HL-60/S4 treated with phorbol 12-myristate 13-acetate at 8.2 ng/mL for 4 days and 3 days (cell line): ENCODE results near the gene MRPL10.

Source experiments
- in situ Hi-C: fragments of 300-500 bp; cut with MboI; formaldehyde crosslinking; loops from 2 replicates; pipeline ENCODE4 v1.15.0; 2022; ENCODE audit warnings: low sequenced_read_pairs

Gene MRPL10

GRCh38 chr17:47831003-47831933 lies at the start of gene MRPL10, which contains the start of gene LRRC46:
Gene MRPL10 (minus strand): TSS chr17:47831541. CDS start chr17:47831511, 30 bp downstream.
Gene LRRC46 (plus strand): TSS chr17:47831670. CDS start chr17:47831990, 320 bp downstream.
- in situ Hi-C loops = no loop called here

DNA sequence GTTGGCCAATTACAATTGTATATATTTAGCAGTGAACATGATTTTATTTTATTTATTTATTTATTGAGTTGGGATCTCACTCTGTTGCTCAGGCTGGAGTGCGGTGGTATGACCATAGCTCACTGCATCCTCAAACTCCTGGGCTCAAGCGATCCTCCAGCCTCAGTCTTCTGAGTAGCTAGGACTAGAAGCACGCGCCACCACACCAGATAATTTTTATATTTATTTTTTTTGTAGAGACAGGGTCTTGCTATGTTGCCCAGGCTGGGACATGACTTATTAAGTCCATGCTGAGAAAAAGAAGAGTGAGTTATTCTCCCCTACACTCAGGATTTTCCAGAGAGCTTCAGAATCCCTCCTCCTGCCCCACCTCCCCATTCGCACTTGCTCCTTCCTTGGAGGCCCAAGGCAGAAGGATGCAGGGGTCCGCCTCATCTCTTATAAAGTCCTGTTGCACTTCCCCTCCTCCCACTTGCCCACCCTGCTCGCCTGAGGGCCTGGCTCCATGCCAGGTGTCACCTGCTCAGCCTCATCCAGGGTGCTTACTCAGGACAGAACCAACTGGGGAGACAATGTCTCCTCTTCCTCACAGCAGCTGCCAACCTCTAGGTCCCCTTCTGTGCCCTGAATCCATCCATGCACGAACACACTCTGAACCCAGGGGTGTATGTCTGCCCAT lies 48.6 kb upstream of the MRPL10 start:
- in situ Hi-C loops = no loop called here

DNA sequence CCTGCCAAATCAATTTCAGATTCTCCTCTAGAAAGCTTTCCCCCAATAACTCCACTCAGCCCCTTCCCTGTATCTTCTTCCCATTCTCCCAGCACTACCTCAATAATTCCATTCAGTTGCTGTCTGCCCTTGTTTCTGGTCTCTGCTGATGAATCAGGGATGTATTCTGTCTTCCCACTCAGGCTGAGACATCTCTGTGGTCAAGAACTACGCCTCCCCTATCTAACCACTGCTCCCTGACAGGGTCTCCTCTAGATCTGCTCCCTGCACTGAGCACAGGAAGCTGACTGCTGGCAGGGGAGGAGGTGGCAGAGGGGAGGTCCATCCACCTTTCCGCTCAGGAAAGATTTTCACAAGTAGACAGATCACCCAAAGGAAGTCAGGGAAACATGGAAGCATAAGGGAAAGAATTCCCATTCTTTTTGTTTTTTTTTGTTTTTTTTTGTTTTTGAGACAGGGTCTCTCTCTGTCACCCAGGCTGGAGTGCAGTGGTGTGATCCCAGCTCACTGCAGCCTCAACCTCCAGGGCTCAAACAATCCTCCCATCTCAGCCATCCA lies 47.8 kb upstream of the MRPL10 start:
- in situ Hi-C loops = no loop called here

DNA sequence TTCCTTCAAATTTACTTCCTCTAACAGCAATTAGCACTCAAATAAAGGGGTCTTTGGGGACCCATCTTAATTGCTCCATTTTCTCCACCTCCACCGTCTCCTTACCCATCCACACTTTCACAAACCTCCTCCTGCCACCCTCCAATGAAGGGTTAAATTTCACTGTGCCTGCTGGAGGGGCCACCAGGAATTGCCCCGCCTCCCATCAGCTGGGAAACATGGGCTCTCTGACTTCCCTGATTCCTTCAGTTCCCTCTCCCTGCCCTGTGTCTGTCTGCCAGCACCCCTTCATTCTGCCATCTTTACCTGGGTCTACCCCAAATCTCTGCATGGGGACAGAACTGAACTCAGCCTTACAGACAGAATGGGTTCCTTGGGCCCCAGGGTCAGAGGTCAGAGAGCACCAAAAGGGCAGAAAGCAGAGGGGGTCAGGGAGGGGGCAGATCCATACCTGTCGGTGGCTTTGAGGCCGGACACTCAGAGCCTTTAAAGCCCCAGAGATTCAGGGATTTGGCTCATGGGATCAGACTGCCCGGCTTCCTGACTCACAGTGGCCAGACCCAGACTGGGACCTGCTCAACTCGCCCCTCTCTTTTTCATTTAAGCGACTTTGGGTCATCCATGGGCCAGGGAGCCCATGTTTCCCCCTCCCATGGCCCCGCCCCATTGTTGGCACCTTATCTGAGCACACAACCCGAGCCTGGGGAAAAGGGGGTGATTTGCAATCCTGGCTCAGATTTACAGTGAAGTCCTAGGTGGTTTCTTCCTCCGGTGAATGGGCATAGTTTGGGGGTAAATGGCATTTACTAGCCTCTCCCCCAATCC lies 47.1 kb upstream of the MRPL10 start:
- in situ Hi-C loops = no loop called here

- in situ Hi-C loops = no loop called here
These were observed 46.2 kb upstream of the MRPL10 start for GRCh38 chr17:47877368-47878034.

GRCh38 chr17:47875011-47875985 lies 44.0 kb upstream of the MRPL10 start:
- in situ Hi-C loops = no loop called here

DNA sequence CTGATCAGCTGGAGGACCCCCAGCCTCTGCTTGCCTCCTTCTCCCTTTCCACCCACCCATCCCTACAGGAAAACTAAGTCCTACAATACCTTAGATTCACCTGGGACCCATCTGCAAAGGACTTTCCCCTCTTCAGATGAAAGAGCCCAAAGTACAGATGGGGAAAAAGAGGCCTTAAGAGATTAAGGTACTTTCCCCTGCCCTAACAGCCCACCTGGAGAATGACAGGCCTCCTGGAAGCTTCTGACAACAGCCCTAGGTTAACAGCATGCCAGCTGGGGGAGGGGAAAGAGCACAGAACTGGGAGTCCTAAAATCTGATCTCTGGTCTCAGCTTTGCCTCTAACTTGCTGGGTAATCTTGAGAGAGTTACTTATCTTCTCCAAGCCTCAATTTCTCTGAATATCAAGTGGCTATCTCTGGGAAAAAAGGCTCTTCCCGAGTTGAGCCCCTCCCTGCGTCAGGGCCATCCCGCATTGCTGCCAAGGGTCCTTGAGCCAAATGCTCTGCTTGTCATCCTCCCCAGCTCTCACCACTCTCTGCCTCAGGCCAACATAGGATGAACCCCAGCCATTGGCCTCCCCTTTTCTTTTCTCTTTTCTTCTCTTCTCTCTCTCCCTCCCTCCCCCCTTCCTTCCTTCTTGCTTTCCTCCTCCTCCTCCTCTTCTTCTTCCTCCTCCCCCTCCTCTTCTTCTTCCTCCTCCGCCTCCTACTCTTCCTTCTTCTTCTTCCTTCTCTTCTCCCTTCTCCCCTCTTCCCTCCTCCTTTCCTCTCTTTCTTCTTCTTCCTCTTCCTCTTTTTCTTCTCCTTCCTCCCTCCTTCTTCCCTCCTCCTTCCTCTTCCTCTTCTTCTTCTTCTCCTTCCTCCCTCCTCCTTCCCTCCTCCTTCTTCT lies 42.1 kb upstream of the MRPL10 start:
- in situ Hi-C loops = no loop called here

DNA sequence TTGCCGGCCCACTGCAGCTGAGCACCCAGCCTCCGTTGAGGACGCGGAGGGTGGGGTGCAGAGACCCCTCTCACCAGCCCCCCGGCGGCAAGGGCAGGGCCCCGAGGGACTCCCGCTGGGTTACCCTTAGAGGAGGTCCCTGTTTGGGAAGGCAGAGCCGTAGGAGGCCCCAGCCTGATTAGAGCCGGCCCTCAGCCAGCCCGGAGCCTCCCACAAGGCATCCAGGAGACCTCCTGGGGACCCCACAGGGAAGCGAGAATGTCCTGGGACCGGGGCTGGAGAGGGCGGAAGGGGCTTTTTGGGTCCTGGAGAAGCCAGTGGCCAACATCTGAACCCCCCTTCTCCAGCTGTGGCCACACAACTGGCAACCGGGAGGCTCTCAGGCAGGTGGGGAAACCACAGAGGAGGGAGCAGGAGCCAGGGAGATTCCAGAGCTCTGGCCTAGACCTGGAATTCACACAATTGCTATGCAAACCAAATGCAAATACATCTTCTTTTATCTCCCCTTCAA lies 41.4 kb upstream of the MRPL10 start:
- in situ Hi-C loops = no loop called here

- in situ Hi-C loops = no loop called here
These were observed 40.8 kb upstream of the MRPL10 start for GRCh38 chr17:47872019-47872650.

- in situ Hi-C loops = no loop called here
These were observed 39.7 kb upstream of the MRPL10 start for GRCh38 chr17:47871048-47871447.

- in situ Hi-C loops = no loop called here
These were observed 38.7 kb upstream of the MRPL10 start for GRCh38 chr17:47870056-47870455.

DNA sequence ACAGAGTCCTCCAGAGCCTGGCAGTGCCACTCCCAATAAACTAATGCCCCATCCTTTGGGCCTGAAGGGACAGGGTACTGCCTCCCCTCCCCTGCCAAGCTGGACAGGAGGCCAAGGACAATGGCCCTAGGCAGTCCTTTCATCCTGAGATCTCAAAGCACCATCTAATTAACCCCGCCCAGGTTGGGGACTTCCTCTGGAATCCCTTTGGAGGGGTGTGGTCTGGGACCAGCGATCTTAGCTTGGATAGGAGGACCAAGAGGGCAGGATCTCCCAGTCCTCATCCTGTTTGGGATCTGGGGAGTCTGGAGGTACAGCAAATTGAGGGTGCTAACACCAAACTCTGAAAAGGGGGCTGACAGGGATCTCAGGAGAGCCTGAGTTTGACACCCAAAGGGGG lies 37.8 kb upstream of the MRPL10 start:
- in situ Hi-C loops = no loop called here

GRCh38 chr17:47867813-47868533 lies 36.6 kb upstream of the MRPL10 start:
- in situ Hi-C loops = no loop called here

GRCh38 chr17:47866941-47867340 lies 35.6 kb upstream of the MRPL10 start:
- in situ Hi-C loops = no loop called here

- in situ Hi-C loops = no loop called here
These were observed 33.5 kb upstream of the MRPL10 start for GRCh38 chr17:47864791-47865216.

DNA sequence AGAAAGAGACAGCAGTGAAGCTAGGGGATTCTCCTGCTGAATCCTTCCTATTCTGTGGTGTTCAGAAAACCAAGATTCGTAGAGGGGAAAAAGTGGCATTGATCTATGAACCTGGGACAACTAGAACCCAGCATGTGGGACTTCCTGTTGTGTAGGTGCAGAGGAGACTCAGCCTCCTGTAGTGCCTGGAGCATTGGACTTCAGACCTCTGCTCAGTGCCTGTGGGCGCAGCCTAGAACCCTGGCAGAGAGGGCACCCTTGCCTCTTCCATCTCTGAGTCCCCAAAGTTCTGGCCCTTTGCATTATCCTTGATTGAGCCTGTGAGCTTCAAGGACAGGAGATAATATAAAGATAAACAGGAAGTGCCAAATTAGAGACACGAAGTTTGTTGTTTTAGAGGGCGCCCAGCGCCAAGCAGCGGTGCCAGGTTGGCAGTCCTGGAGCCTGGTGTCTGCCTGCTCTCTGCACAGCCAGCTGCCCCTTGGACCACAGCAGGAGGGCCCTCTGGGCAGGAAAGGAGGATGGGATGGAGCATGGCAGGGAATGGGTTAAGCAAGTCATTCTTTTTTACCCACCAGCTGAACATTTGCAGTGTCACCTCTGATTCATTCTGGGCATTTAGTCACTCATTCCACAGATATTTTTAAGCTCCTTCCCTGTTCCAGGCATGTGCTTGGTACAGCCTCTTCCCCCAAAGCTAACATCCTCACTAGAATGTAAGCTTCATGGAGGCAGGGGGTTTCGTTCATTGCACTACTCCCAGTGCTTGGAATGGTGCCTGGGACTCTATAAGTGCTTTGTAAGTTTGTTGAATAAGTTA lies 31.5 kb upstream of the MRPL10 start:
- in situ Hi-C loops = no loop called here
